GM19372 (cell line): ENCODE data around the gene KRT1.

Experiments
- ATAC-seq: cut with Tn5 transposase; IDR thresholded peaks from one replicate; pipeline ENCODE4 v1.9.1; 2021; ENCODE audit warnings: mild to moderate bottlenecking, low read depth, moderate library complexity; ENCODE audit not compliant: unreplicated experiment

The KRT1 gene

GRCh38 chr12:52662918-52663229 is 17.3 kb downstream of the KRT1 start:
- no peak for ATAC-seq

- ATAC-seq = no peak
Measured at GRCh38 chr12:52662093-52662917, 17.9 kb downstream of the KRT1 start.

- ATAC-seq = no peak
Measured at GRCh38 chr12:52661668-52662067, 18.5 kb downstream of the KRT1 start.

GRCh38 chr12:52660934-52661499 is 19.2 kb downstream of the KRT1 start:
- no peak for ATAC-seq

- ATAC-seq = no peak
Measured at GRCh38 chr12:52659951-52660350, 20.3 kb downstream of the KRT1 start.

GRCh38 chr12:52659395-52659794 is 20.8 kb downstream of the KRT1 start:
- no peak for ATAC-seq

GRCh38 chr12:52658196-52658595 is 22.0 kb downstream of the KRT1 start:
- ATAC-seq = no peak

GRCh38 chr12:52657250-52657902 is 22.8 kb downstream of the KRT1 start:
- no peak for ATAC-seq

GRCh38 chr12:52656616-52657015 is 23.6 kb downstream of the KRT1 start:
- ATAC-seq = no peak

- ATAC-seq = no peak
Measured at GRCh38 chr12:52655720-52656124, 24.5 kb downstream of the KRT1 start.

GRCh38 chr12:52655251-52655650 is 25.0 kb downstream of the KRT1 start:
- ATAC-seq = no peak

GRCh38 chr12:52651726-52652261 is 28.4 kb downstream of the KRT1 start, which contains the start of gene KRT2:
Gene KRT2, minus strand, starts transcription at chr12:52652211. Its CDS starts 69 bp downstream, at chr12:52652142.
- no peak for ATAC-seq

- no peak for ATAC-seq
Measured at GRCh38 chr12:52650520-52651081, 29.6 kb downstream of the KRT1 start.

GRCh38 chr12:52649066-52649465 is 31.1 kb downstream of the KRT1 start:
- no peak for ATAC-seq

- ATAC-seq = no peak
Measured at GRCh38 chr12:52648012-52648550, 32.1 kb downstream of the KRT1 start.

GRCh38 chr12:52647601-52648000 is 32.6 kb downstream of the KRT1 start:
- ATAC-seq = no peak

- ATAC-seq = no peak
Measured at GRCh38 chr12:52646613-52647012, 33.6 kb downstream of the KRT1 start.

GRCh38 chr12:52645982-52646381 is 34.2 kb downstream of the KRT1 start:
- ATAC-seq = no peak

GRCh38 chr12:52645120-52645761 is 35.0 kb downstream of the KRT1 start:
- ATAC-seq = no peak

GRCh38 chr12:52644078-52644415 is 36.2 kb downstream of the KRT1 start:
- ATAC-seq = no peak
